GM19328 (cell line): Measurements from ENCODE around the gene CPSF7.
"Not testable (repeated sequence)": the region's sequence is repeated elsewhere in the genome, so short reads cannot be mapped to it uniquely, and the experiment has no call there.

Experiments used
- ATAC-seq: cut with Tn5 transposase; IDR thresholded peaks from one replicate; pipeline ENCODE4 v1.9.1; 2021; ENCODE audit warnings: mild to moderate bottlenecking, moderate library complexity; ENCODE audit not compliant: unreplicated experiment

The CPSF7 gene

DNA sequence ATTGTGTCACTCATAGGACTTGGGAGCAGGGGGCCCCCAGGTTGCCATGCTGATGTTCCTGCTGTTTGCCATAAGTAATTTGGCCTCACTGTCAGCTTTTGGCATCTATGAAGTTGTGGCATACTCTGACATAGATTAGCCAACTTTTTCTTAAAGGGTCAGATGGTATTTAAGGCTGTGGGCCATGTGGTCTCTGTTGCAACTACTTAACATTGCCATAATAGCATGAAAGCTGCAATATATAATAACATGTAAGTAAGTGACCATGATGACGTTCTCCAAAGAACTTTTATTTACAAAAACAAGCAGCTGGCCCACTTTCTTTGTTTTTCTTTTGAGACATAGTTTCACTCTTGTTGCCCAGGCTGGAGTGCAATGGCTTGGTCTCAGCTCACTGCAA is 39.6 kb downstream of the CPSF7 start:
- no peak for ATAC-seq

DNA sequence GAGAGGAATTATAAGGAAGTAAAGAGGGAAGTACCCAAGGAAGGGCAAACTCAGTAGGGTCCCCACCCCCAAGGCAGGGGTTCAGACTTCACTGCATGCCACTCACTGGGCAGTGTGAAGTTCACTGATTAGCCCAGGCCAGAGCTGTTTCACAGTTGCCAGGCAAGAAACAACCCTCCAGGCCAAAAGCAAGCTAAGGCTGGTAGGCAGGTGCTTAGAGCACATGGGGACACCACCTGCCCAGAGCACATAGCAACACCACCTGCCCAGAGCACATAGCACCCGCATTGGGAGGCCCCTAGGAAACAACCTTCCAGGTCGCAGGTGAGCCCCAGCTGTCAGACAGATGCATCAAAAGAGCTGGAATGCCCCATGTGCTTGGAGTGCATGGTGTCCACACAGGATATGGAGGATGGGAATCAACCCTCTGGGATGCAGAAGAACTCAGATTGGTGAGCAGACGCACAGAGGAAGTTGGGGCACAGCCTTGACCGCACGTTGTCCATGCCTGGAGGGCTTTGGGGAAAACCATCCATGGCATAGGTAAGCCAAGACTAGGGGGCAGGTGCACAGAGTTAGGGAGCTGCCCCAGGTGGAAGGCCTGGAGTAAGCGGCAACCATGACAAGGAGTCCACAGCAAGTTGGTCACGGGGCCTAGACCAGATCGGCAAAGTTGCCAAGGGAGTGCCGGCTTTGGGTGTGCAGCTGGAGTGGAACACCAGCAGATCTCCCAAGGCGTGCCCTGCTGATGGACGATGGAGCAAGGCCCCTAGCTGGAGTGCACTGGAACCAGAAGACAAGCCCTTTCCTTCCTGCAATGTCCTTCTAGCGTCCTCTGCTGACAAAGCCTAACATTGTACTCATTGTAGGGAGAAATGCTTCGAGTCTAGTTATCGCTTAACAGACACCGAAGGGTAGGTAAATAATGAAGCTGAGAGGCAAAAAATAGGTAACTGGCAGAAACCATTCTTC is 45.2 kb downstream of the CPSF7 start:
- ATAC-seq: no peak

DNA sequence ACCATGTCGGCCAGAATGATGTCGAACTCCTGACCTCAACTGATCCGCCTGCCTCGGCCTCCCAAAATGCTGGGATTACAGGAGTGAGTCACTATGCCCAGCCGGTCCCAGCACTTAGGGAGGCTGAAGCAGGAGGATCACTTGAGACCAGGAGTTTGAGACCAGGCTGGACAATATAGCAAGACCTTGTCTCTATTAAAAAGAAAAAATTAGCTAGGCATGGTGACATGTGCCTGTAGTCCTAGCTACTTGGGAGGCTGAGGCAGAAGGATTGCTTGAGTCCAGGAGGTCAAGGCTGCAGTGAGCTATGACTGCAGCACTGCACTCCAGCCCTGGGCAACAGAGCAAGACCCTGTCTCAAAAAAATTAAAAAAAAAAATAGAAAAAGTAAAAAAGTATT is 45.9 kb downstream of the CPSF7 start:
- ATAC-seq: not testable (repeated sequence)

DNA sequence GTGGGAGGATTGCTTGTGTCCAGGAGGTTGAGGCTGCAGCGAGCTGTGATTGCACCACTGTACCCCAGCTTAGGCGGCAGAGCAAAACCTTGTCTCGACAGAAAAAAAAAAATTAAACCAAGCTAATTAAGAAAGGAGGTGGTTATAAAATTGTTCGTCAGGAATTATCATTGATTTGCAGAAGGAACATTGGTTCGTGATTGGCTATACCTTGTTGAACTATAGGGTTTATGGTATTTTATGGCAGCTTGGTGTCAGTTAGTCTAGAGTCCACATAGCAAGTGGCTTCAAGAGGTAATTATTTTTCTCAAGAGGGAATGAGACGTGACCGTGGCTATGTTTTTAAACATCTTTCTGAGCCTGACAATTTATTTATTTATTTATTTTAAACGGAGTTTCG is 48.9 kb downstream of the CPSF7 start:
- no peak for ATAC-seq

DNA sequence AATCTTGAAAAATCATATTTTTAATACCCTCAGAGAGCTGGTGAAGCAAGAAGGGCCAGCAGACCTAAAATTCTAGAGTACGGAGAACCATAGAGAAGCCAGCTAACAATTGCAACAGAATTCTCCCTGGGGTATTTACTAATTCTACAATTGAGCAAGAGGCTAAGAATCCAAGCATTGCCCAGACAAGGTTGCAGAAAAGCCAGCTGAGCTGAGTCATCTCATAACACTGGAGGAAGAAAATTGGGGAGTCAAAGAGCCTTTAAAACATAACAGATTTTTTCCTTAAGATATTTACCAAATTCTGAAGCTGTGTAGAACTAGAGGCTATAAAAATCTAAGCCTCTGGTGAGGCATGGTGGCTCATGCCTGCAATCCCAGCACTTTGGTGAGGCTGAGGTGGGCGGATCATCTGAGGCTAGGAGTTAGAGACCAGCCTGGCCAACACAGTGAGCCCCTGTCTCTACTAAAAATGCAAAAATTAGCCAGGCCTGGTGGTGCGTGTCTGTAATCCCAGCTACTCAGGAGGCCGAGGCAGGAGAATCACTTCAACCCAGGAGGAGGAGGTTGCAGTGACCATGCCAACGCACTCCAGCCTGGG is 51.0 kb downstream of the CPSF7 start:
- no peak for ATAC-seq

DNA sequence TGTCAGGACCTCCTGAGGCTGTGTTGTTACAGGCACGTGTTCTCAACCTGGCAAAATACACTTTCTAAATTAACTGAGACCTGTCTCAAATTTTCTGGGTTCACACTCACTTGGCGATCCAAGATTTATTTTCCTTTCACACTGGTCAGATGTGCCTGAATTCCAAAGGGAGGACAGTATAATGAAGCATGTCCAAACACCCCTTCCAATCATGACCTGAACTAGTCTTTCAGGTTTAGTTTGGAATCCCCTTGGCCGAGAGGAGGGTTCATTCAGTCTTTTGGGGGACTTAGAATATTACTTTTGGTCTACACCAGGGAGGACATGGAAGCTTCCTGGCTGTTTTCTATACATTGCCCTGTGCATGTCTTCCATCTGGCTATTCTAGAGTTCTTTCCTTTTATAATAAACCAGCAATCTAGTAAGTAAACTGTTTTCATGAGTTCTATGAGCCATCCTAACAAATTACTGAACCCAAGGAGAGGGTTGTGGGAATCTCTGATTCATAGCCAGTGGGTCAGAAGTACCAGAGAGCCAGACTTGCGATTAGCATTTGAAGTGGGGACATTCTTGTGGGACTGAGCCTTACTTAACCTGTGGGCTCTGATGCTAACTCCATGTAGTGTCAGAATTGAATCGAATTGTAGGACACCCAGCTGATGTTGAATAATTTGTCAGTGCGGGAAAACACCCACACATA is 52.2 kb downstream of the CPSF7 start:
- ATAC-seq: no peak

DNA sequence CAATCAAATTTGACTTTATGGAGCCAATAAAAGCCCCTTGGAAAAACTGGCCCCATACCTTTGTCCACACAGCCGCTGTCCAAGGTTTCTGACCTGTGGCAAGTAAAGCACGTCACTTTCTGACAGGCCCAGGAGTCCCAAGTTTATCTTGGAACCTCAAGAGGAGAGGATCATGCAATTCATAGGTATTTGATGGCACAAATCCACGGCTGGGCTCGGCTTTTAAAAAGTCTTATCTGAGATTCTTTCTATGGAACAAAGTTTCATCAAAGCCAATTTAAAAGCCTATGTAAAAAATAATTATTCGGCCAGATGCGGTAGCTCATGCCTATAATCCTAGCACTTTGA is 54.0 kb downstream of the CPSF7 start:
- ATAC-seq: no peak

DNA sequence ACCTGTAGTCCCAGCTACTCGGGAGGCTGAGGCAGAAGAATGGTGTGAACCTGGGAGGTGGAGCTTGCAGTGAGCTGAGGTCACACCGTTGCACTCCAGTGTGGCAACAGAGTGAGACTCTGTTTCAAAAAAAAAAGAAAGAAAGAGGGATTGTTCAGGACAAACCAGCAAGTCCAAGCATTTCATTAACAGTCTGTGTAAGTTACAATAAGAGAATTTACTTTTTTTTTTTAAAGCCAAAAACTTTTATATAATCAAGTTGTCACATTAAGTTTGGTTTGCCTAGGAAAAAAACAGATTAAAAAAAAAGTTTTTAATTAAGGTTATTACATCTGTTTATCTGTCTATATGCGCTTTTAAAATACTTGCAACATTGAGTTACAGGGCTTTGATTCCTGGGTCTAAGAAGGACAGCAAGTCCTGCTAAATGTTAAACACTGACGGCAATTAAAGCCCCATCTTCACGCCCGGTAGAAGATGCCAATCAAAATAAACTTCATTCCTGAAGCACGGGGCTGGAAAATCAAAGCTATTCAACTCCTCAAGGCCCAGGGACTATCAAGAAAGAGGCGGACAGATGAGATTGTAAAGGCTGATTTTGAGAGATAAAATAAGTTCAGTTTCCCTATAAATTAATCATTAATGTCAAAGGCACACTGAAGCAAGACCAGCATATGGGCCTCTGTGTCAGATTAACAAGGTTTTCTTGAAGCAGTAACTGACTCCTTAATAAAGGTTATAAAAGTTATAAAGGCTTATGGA is 56.9 kb downstream of the CPSF7 start:
- no peak for ATAC-seq

DNA sequence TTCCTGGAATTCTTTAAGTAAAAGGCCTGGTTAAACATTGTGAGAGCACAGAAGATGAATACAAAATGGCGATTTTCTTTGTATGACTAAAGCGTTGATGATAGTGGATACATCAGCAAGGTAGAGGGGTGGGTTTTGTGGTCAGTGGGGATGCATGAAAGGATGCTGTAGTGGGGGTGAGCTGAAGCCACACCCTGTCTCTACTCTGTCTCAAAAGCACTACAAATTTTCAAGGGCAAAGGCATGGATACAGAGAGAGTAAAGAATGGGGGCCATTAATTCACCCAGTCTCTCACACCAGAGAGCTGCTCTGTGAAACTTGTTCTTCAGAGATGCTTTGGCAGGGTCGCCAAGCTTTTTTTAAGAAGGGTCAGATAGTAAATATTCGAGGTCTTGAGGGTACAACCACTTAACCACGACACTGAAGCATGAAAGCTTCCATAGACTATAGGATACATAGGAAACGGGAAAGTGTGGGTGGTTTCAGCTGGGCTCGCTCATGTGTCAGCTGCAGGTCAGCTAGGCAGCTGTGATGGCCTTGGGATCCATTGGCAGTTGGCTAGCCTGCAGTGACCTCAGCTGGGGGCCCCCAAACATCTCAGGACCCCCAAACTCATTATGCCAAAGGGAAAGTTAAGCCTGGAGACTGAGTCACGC is 59.3 kb downstream of the CPSF7 start:
- no peak for ATAC-seq

DNA sequence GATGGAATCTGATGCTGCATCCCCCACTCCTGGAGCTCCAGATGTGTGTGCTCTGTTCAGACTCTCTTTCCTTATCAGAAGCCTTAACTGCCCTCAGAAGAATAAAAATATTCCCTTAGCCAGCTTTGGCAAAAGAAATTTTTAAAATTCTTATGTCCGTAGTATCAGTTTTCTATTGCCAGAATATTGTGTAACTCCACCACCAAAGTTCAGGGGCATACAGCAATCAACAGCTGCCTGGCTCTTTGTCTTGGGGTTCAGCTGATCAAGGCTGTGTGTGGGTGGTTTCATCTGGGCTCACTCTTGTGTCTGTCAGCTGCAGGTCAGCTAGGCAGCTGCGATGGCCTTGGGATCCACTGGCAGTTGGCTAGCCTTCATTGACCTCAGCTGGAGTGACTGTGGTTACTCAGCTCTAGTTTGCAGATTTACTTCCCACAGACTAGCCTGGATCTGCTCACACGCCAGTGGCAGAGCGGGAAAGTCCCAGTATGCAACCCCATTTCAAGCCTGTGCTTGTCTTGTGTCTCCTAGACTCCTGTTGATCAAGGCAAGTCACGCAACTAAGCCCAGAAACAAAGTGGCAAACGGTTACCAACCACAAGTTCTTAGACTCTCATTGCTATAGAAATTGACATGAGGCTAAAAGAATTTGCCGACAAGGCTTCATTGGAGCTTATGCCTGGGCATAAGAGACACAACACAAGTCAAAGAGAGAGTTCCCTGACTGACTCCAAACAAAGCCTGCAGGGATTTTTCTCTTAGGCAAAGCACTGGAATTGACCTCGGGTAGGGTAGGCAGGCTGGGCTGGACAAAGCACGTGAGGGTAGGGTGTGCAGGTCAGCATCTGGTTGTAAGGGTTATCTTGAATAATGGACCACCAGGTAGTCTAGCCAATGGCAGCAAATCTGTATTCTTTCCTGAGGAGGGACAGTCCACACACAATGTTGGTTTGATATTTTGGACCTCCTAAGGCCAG is 60.1 kb downstream of the CPSF7 start:
- no peak for ATAC-seq

DNA sequence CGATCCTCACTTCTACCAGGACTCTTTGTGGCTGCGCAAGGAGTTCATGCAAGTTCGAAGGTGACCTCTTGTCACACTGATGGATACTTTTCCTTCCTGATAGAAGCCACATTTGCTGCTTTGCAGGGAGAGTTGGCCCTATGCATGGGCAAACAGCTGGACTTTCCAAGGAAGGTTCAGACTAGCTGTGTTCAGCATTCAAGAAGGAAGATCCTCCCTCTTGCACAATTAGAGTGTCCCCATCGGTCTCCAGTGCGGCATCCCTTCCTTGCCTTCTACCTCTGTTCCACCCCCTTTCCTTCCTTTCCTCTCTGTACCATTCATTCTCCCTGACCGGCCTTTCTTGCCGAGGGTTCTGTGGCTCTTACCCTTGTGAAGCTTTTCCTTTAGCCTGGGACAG is 61.1 kb downstream of the CPSF7 start:
- no peak for ATAC-seq

DNA sequence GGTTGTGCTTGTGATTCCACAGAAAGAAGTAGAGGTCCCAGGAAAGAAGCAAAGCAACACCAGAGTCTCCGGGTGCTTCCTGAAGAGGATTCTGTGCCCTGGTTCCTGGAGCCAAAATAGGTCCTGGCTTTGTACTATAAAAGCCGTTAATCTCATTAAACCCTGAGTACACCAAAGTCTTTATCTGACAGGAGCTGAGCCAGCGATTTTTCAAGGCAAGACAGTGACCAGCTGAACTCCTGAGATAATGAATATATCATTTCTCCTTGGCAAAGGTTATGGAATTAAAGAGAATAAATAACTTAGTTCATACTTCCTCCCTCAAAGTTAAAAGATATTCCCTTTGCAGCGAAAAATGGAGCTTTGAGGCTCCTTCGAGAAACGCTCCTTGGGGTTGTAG is 62.4 kb downstream of the CPSF7 start:
- no peak for ATAC-seq

DNA sequence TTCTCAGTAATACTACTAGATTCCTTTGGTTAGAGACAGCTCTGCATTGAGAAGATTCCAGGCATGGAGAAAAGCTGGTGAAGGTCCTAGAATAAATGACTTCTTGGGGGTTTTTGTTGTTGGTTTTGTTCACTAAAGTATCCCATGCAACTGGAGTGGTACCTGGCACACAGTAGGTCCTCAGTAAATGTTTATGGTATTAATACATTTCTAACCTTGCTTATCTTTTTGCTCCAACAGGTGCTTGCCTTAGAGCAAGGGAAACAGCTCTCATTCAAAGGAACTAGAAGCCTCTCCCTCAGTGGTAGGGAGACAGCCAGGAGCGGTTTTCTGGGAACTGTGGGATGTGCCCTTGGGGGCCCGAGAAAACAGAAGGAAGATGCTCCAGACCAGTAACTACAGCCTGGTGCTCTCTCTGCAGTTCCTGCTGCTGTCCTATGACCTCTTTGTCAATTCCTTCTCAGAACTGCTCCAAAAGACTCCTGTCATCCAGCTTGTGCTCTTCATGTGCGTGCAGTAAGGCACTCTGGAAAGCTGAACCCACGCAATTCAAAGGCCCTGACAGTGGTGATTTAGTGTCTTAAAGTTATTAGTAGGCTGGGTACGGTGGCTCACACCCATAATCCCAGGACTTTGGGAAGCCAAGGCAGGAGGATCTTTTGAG is 65.6 kb downstream of the CPSF7 start:
- ATAC-seq: no peak

DNA sequence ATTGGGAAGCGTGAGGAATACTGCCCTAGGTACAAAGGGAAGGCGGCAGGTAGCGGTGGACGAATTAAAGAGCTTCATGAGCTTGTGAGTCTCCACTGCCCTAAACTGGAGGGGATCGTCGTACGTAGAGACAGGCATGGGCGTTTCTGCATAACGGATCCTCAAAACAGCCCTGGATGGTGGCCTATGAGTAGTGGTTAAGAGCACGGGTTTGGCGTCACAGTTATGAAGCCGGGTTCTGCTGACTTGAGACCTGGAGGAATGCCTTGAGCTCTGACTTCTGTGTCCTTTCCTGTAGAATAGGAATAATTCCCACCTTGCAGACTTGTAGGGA is 67.3 kb downstream of the CPSF7 start:
- no peak for ATAC-seq

DNA sequence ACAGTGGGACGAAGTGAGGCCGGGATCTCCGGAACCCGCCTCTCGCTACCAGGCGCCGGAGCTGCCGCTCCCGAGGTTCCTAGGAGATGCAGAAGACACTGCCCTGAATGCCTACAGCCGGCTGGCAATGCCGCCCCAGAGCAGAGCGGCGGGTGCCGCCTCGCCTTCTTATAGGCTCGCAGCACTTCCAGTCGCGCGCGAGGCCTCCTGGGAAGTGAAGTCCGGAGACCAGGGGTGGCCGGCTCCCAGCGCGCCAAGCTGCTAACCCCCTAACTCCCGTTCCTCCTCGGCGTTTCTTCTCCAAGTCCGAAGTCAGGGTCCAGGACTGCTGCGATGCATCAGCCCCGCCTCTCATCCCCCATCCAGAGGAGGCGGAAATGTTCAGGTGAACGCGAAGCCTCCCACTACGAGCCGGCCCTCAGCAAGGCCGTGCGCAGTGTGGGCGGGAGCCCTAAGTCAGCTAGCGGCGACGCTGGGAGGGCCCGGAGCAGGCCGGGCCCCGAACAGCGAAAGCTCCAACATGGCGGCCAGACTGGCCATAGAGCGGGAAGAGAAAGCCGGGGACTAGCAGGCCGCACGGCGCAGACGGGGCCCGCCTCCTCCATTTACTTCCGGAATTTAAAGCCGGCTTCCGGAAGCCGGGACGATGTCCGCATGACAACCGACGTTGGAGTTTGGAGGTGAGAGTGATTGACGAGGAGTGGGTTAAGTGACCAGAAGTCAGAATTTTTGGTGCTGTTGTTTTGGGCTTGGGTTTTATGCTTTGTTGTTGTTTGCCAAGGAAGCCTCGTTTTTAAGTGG is 67.8 kb downstream of the CPSF7 start, which contains the start of the genes CYB561A3 and TMEM138:
CYB561A3 (minus strand) TSS at position 142 of the 801 bp plus-strand sequence. CDS start 5,169 bp downstream, outside the sequence.
TMEM138 (plus strand) TSS at position 634 of the 801 bp plus-strand sequence. CDS start 2,017 bp downstream, outside the sequence.
- ATAC-seq: peak; percentile 87

DNA sequence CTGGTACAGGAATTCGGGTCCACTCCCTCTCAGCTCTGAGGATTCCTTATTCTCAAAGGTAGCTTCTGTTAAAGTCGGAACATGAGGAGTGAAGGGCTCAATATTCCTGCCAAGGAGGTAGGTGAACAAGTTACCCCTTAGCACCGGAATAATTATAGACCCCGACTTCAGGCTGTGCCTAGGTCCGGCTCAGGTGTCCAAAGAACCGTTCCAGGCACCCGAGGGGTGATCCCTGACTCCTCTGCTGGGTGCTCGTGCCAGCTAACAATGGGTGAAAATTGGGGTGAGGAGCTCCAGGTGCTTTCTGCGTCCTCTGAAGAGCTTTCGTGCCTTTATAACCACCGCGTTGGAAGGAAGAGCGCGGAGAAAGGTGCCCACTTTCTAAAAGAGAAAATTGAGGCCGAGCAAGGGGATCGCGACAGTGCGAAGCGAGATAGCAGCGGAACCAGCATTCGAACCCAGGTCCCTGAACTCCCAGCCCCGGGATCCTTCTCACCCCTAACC is 68.5 kb downstream of the CPSF7 start:
- ATAC-seq: no peak

DNA sequence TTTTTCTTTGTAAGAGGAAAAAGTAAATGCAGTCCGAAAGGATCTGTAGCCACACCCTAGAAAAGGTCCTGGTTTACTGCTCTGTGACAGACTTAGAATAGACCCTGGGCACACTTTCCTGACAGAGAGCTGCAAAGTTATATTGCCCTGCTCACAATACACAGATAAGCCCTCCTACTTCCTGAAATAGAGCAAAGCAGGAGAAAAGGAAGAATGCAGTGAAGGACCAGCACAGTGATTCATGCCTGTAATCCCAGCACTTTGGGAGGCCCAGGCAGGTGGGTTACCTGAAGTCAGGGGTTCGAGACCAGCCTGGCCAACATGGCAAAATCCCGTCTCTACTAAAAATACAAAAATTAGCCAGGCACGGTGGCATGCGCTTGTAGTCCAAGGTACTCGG is 70.3 kb downstream of the CPSF7 start:
- no peak for ATAC-seq

DNA sequence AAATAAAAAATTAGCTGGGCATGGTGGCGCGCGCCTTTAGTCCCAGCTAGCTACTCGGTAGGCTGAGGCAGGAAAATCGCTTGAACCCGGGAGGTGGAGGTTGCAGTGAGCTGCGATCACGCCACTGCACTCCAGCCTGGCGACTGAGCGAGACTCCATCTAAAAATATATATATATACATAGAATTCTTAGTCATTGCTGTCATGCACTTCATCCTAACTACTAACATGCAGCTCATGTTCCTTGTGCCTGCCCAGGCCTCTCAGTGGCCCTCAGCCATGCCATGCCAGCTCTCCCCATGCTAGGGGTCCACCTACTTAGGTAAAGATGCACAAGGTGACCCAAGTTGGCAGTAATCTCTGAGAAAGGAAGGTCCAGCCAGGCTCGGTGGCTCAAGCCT is 71.2 kb downstream of the CPSF7 start:
- ATAC-seq: no peak
